Mononuclear cell (primary cell): Measurements from ENCODE around the gene ACSL3. TPM values are rescaled to one million over a fixed set of nuclear protein-coding genes. Genes with fewer than 3 reads are reported as not detected.

ENCODE experiments used
- H3K27me3 ChIP-seq: 2 replicates; pipeline ENCODE4 v1.6.0; 2011; ENCODE audit warnings: low read length, control low read depth; ENCODE audit not compliant: insufficient read depth
- H3K4me1 ChIP-seq: 2 replicates; pipeline ENCODE4 v1.5.1; 2011; ENCODE audit warnings: mild to moderate bottlenecking, low read length, control low read depth; ENCODE audit not compliant: insufficient read depth
- H3K4me3 ChIP-seq: 2 replicates; pipeline ENCODE4 v1.5.1; 2011; ENCODE audit warnings: mild to moderate bottlenecking, low read length, moderate library complexity
- H3K9me3 ChIP-seq: 2 replicates; pipeline ENCODE4 v1.5.1; 2011; ENCODE audit warnings: low read depth, mild to moderate bottlenecking, control low read depth, low read length
- total RNA-seq: library from RNA; depleted of rRNA; stranded (reverse); fragments of >200 nt; gene quantifications from one replicate; pipeline ENCODE4 v1.2.3, GENCODE V29; 2012

ACSL3 gene
- total RNA-seq, 1 donor: 64.6 TPM

- no peaks in the 10 kb centered on the region for H3K9me3 ChIP-seq
- H3K4me1 ChIP-seq: no peaks in the 10 kb centered on the region
- H3K4me3 ChIP-seq: no peak overlapping the region
- no peaks in the 10 kb centered on the region for H3K27me3 ChIP-seq
These were observed 66.8 kb downstream of the ACSL3 start for GRCh38 chr2:222927600-222927999.

- Histone ChIP-seq H3K4me1 (no peaks in the 10 kb centered on the region), H3K27me3 (no peaks in the 10 kb centered on the region)
These were observed 67.5 kb downstream of the ACSL3 start for GRCh38 chr2:222928335-222928734.

GRCh38 chr2:222930862-222931261 lies 70.0 kb downstream of the ACSL3 start:
- Histone ChIP-seq H3K4me1 (no peaks in the 10 kb centered on the region), H3K4me3 (no peak overlapping the region), H3K27me3 (no peaks in the 10 kb centered on the region), H3K9me3 (no peaks in the 10 kb centered on the region)

More at GRCh38 chr2:222928335-222928734, 67.5 kb downstream of the ACSL3 start:
- H3K9me3 ChIP-seq: no peaks in the 10 kb centered on the region
- no peak overlapping the region for H3K4me3 ChIP-seq

- Histone ChIP-seq H3K4me3 (no peak overlapping the region), H3K9me3 (no peaks in the 10 kb centered on the region), H3K27me3 (no peaks in the 10 kb centered on the region), H3K4me1 (no peaks in the 10 kb centered on the region)
These were observed 70.8 kb downstream of the ACSL3 start for GRCh38 chr2:222931659-222932058.

GRCh38 chr2:222933458-222933857 lies 72.6 kb downstream of the ACSL3 start:
- no peaks in the 10 kb centered on the region for H3K4me1 ChIP-seq
- H3K4me3 ChIP-seq: no peak overlapping the region
- no peaks in the 10 kb centered on the region for H3K27me3 ChIP-seq
- peaks cover 14% of the 10 kb centered on the region for H3K9me3 ChIP-seq

GRCh38 chr2:222935688-222936298 lies 75.0 kb downstream of the ACSL3 start:
- H3K27me3 ChIP-seq: no peaks in the 10 kb centered on the region
- H3K4me1 ChIP-seq: no peaks in the 10 kb centered on the region
- peaks cover 18% of the 10 kb centered on the region for H3K9me3 ChIP-seq
- no peak overlapping the region for H3K4me3 ChIP-seq

GRCh38 chr2:222936705-222937104 lies 75.9 kb downstream of the ACSL3 start:
- Histone ChIP-seq H3K4me1 (no peaks in the 10 kb centered on the region), H3K27me3 (no peaks in the 10 kb centered on the region), H3K9me3 (peaks cover 18% of the 10 kb centered on the region), H3K4me3 (no peak overlapping the region)

GRCh38 chr2:222938327-222938726 lies 77.5 kb downstream of the ACSL3 start:
- Histone ChIP-seq H3K4me1 (no peaks in the 10 kb centered on the region), H3K4me3 (no peak overlapping the region), H3K27me3 (no peaks in the 10 kb centered on the region), H3K9me3 (peaks cover 18% of the 10 kb centered on the region)

GRCh38 chr2:222939208-222939856 lies 78.5 kb downstream of the ACSL3 start:
- Histone ChIP-seq H3K4me1 (no peaks in the 10 kb centered on the region), H3K4me3 (no peak overlapping the region), H3K9me3 (peaks cover 18% of the 10 kb centered on the region), H3K27me3 (no peaks in the 10 kb centered on the region)

- H3K4me1 ChIP-seq: no peaks in the 10 kb centered on the region
- no peaks in the 10 kb centered on the region for H3K27me3 ChIP-seq
- peaks cover 18% of the 10 kb centered on the region for H3K9me3 ChIP-seq
- no peak overlapping the region for H3K4me3 ChIP-seq
These were observed 79.1 kb downstream of the ACSL3 start for GRCh38 chr2:222939979-222940378.

- H3K4me1 ChIP-seq: no peaks in the 10 kb centered on the region
- H3K9me3 ChIP-seq: peaks cover 18% of the 10 kb centered on the region
- no peak overlapping the region for H3K4me3 ChIP-seq
- no peaks in the 10 kb centered on the region for H3K27me3 ChIP-seq
These were observed 80.7 kb downstream of the ACSL3 start for GRCh38 chr2:222941510-222942032.

GRCh38 chr2:222942561-222942960 lies 81.7 kb downstream of the ACSL3 start:
- no peaks in the 10 kb centered on the region for H3K4me1 ChIP-seq
- peaks cover 12% of the 10 kb centered on the region for H3K9me3 ChIP-seq
- H3K27me3 ChIP-seq: no peaks in the 10 kb centered on the region
- H3K4me3 ChIP-seq: no peak overlapping the region

- no peaks in the 10 kb centered on the region for H3K27me3 ChIP-seq
- H3K4me1 ChIP-seq: no peaks in the 10 kb centered on the region
- H3K4me3 ChIP-seq: no peak overlapping the region
- H3K9me3 ChIP-seq: peaks cover 8% of the 10 kb centered on the region
These were observed 82.1 kb downstream of the ACSL3 start for GRCh38 chr2:222942977-222943376.

GRCh38 chr2:222943820-222944219 lies 83.0 kb downstream of the ACSL3 start:
- H3K4me3 ChIP-seq: no peak overlapping the region
- no peaks in the 10 kb centered on the region for H3K9me3 ChIP-seq
- H3K27me3 ChIP-seq: no peaks in the 10 kb centered on the region
- H3K4me1 ChIP-seq: no peaks in the 10 kb centered on the region

GRCh38 chr2:222944552-222944951 lies 83.7 kb downstream of the ACSL3 start:
- no peak overlapping the region for H3K4me3 ChIP-seq
- H3K9me3 ChIP-seq: no peaks in the 10 kb centered on the region
- H3K27me3 ChIP-seq: no peaks in the 10 kb centered on the region
- H3K4me1 ChIP-seq: no peaks in the 10 kb centered on the region
